Central memory CD4-positive, alpha-beta T cell (primary cell): Measurements from ENCODE around the gene ZNF19.

ENCODE experiments used
- DNase-seq: peaks from one replicate; pipeline ENCODE4 v3.0.0; 2022

Gene ZNF19

DNA sequence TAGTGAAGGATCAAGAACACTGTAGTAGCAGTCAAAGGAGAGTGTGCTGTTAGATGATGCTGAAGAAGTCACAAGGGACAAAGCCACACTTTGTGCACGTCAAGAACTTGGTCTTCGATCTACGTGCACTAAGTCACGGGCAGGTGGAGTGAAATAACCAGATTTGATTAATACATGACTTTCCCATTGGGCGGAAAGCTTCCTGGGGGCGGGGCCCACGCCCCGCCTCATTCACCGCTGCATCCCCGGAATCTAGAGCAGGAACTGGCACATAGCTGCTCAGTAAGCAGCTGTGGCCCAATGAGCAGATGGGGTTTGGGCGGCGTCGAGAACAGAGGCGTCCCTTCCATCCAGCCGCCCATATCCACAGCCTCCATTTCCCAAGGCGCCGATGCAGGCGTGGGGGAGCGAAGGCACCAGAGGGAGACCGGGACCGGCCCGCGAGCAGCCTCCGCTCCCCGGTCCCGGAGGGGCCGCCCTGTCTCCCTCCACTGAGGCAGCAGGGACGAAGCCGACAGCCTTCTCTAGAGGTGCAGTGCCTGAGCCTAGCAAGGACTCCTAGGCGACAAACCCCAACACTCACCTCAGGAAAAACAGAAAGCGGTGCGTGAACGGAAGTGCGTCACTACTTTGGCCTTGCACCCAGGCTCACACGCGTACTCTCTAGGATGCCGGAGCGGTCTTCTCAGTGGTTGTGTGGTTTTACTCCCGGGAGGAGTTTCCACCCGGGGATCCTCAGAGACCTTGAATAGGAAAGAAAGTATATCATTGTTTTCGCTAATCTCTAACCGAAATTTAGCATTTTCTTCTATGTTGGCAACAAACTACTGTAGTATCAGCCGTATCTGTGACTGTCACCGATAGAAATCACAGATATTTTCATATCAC is 4.9 kb downstream of the ZNF19 start:
- DNase-seq, result peak; percentile 85

DNA sequence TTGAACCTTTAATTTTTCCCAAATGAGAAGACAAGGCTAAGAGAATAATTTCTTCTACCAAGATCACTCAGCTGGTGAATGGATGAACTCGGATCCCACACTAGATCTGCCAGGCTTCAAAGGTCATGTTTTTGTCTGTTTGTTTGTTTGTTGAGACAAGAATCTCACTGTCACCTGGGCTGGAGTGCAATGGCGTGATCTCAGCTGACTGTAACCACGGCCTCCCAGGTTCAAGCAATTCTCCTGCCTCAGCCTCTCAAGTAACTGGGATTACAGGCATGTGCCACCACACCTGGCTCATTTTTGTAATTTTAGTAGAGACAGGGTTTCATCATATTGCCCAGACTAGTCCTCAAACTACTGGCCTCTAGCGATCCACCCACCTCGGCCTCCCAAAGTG is 6.6 kb downstream of the ZNF19 start:
- DNase-seq, result no peak

- DNase-seq, result no peak
Measured at GRCh38 chr16:71480956-71481355, 8.2 kb downstream of the ZNF19 start.

DNA sequence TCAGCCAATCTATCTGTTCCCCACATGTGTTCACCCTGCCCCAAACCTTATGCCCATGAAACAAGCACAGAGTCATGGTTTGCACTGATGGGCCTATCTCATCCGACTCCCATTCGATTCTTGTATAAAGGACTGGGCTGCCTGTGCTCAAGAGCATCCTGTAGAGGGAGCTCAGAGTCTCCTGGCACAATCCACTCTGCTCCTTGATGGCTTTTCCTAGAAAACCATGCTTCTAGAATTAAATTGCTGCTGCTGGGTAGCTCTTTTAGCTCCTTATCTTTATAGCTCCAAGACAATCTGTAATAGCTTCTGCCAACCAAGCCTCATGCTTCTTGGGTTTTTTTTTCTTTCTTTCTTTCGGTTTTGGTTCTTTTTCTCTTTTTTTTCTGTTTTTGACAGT is 9.7 kb downstream of the ZNF19 start:
- no peak for DNase-seq

- DNase-seq, result no peak
Measured at GRCh38 chr16:71476457-71477124, 12.5 kb downstream of the ZNF19 start.

DNA sequence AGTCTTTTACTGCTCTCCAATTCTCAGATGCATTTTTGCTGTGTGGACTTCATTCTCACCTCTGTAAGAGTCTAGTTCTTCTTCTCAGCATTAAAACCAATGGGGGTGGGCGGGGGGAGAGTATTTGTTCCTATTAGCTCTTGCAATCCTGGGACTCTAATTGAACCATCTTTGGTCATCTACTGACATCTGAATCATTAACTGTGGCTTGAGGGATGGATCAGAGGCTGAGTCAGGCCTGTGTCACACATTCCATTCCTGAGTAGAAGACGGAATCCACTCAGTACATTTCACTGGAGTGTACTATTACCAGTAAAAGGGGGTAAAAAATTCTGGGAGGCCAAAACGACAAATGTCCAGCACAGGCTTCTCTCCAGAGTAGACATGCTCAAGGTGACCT is 14.3 kb downstream of the ZNF19 start:
- no peak for DNase-seq

GRCh38 chr16:71473891-71474290 is 15.2 kb downstream of the ZNF19 start:
- DNase-seq, result no peak

GRCh38 chr16:71472931-71473330 is 16.2 kb downstream of the ZNF19 start:
- no peak for DNase-seq

DNA sequence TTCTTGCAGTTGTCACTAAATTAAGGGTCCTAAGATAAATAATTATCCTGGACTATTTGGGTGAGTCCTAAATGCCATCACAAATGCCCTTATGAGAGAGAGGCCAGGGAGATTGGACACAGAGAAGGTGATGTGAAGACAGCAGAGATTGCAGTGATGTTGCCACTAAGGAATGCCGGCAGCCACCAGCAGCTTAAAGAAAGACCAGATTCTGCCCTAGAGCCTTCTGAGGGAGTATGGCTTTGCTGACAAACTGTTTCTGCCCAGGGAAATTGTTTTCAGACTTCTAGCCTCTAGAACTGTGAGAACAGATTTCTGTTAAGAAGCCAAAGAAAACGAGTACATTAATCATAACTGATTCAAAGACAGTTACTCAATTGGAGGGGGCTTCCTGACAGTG is 17.1 kb downstream of the ZNF19 start:
- DNase-seq, result no peak

DNA sequence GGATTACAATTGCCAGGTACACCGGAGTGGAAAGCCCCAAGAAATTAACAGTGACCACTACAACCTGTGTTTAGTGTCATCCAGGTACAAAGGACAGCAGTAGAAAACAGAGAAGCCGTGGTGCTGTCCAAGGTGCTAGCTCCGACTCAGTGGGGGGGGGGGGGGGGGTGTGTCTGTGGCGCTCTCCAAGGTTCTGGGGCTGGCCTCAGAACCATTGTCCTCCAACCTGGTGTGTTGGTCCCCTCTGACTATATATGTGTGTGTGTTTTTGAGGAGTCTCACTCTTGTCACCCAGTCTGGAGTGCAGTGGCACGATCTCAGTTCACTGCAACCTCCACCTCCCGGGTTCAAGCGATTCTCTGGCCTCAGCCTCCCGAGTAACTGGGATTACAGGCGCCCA is 21.3 kb downstream of the ZNF19 start:
- peak; percentile 25 for DNase-seq

- no peak for DNase-seq
Measured at GRCh38 chr16:71464231-71464630, 24.9 kb downstream of the ZNF19 start.

DNA sequence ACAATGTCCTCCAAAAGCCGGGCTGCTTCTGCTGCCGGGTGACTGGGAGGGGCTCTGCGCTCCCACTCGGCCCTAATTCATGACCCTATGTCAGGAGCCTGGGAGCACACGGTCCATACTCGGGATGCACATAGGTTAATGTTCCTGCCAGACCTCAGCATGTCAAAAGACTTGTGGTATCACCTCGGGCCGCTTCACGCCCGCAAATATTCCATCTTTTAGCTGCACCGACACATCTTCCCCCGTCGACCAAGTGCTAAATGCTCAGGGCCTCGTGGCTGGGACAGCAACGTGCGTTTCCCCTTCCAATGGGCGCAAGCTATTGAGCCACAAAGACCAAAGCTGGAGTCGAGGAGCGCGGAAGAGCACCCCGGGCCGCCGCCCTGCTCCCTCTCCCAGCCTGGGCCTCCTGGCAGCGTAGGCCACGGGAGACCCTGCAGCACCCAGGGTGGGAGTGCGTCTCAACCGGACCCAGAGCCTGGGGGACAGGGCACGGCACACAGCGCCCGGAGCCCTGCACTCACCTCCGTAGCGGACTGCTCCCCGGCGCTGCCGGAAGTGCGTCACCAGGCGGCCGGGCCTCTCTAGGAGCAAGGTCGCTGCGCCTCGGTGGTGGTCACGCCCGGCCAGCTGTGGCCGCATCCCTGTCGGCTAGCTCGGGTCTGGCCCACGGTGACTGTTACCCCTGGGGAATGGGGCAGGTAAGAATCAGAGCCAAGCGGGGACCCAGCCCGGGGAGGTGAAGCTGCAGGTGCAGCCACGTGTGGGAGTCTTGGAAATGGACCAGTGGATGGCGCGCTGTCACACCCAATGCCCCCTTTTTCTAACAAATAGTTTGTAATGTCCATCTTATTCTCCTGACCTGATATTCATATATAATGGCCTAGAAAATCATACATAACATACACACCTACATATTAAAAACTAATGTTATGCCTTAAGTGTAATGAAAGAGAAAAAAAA is 27.2 kb downstream of the ZNF19 start, which contains the start of gene ZNF23:
Gene ZNF23, minus strand, starts transcription at position 562 of the 963 bp plus-strand sequence. CDS start 5,451 bp downstream, outside the sequence.
- peak; percentile 66 for DNase-seq

DNA sequence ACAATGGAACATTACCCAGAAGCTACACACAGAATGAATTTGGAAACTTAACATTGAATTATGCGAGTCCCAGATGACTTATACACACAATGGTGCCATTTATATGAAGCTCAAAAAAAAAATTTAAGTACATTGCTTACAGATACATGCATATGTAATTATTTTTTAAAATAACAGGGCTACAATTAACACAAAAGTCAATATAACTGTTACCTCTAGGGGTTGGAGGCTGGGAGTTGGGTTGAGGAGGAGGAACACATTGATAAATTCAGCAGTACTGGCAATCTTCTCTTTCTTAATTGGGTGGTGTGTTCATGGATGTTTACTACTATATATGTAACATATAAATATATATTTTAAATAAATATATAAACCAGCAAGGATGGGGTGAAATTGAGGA is 28.2 kb downstream of the ZNF19 start:
- no peak for DNase-seq

- no peak for DNase-seq
Measured at GRCh38 chr16:71460236-71460635, 28.9 kb downstream of the ZNF19 start.

- DNase-seq, result no peak
Measured at GRCh38 chr16:71459510-71459909, 29.6 kb downstream of the ZNF19 start.

- DNase-seq, result no peak
Measured at GRCh38 chr16:71456801-71457200, 32.3 kb downstream of the ZNF19 start.

- DNase-seq, result no peak
Measured at GRCh38 chr16:71453036-71453435, 36.1 kb downstream of the ZNF19 start.

DNA sequence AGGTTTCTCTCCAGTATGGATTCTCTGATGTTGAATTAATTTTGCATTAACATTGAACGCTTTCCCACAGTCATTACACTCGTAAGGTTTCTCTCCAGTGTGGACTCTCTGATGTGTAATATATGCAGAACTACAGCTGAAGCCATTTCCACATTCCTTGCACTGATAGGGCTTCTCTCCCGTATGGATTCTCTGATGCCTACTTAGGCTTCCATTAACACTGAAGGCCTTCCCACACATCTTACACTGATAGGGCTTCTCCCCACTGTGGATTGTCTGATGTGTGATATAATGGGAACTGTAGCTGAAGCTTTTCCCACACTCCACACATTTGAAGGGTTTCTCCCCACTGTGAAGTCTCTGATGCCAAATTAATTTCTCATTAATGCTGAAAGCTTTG is 40.1 kb downstream of the ZNF19 start:
- DNase-seq, result no peak

DNA sequence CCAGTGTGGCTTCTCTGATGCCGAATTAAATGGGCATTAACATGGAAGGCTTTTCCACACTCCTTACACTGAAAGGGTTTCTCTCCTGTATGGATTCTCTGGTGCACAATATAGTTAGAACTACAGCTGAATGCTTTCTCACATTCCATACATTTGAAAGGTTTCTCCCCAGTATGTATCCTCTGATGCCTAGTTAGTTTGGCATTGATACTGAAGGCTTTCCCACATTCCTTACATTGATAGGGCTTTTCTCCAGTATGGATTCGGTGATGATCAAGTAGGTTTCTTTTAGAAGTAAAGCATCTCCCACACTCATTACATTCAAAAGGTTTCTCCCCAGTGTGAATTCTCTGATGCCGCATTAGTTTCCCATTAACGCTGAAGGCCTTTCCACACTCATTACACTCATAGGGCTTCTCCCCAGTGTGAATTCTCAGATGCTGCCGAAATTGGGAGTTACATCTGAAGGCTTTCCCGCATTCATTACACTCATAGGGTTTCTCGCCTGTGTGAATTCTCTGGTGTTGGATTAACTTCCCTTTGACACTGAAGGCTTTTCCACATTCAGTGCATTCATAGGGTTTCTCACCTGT is 40.8 kb downstream of the ZNF19 start:
- DNase-seq, result no peak

DNA sequence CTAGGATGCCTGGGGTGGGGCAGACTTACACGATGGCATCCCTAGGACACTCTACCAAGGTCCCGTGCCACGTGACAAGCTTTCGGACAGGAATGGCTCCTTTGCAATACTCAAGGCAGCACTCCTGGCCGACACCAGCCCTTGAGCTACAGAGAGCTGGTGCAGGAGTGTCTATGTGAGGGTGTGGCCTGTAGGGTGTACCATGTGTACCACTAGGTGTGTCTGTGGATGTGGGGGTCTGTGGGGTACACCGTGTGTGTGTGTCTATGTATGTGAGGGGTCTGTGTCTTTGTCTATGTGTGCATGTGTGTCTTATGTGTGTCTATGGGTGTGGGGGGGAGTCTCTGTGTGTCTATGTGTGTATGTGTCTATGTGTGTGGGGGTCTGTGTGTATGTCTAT is 45.4 kb downstream of the ZNF19 start:
- no peak for DNase-seq

DNA sequence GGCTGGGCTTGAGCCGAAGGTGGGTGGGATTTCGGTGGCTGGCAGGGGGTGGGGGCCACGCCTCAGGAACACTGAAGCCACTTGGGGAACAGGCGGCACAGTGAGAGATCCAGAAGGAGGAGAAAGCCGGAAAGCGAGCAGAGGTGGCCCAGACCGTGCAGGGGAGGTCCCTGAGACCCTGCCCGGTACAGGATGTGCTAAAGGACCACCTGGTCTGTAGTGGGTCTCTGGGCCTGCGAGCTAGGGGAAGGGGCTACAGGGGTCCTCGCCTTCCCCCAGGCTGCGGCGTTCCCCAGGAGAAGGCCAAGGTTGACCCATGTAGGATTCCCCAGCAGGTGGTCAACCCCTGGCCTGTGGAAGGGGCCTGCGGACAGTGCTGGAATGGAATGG is 47.1 kb downstream of the ZNF19 start, which contains the start of gene TLE7:
Gene TLE7, minus strand, starts transcription at position 4 of the 390 bp plus-strand sequence. CDS start 8,730 bp downstream, outside the sequence.
- no peak for DNase-seq

DNA sequence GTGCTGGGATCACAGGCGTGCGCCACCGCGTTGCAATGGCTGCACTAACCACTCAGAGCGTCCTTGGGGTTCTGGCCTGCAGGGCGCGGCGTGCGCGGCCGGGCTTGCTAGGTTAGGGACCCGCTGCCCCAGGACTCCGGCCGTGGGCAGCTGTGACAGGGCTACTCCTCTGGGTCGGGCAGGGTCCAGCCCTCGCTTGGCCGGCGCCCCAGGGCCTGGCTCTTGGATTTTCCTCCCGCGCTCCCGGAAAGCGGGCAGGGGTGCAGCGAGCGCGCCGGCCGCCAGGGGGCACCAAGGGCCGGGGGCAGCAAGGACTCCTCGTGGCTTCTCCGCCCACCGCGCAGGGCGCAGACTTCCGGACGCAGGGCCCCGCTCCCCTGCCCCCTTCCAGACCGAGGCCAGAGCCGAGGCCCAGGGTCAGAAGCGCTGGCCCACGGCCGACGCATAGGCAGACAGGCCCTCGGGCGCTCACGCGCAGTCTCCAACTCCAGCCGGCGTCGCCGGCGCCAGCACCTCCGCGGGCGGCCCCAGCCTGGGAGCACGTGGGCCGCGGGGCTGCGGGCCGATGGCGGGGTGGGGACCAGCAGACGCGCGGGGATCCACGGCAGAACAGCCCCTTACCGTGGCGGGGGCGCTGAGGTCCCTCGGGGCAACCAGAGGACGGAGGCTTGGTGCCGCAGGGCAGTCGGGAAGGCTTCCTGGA is 47.6 kb downstream of the ZNF19 start:
- peak; percentile 21 for DNase-seq
